Stimulated activated CD4-positive, alpha-beta T cell treated with anti-CD3 and anti-CD28 coated beads, Interleukin-12 subunit alpha, Interleukin-12 subunit beta, amount 100 ng/mL, for 4 hours (primary cell): ENCODE measurements around the gene ITSN2.
A peak's percentile ranks its signal among the peaks of the same experiment; 100 is the strongest.

Experiments
- DNase-seq: peaks from one replicate; pipeline ENCODE4 v3.0.0-alpha.2; 2020

Gene ITSN2

GRCh38 chr2:24169023-24169422 is 191.3 kb downstream of the ITSN2 start:
- DNase-seq = no peak

GRCh38 chr2:24164416-24164973 is 195.8 kb downstream of the ITSN2 start:
- peak; percentile 31 for DNase-seq

- DNase-seq = no peak
These were observed 196.7 kb downstream of the ITSN2 start for GRCh38 chr2:24163601-24164000.

GRCh38 chr2:24163186-24163585 is 197.2 kb downstream of the ITSN2 start:
- no peak for DNase-seq

GRCh38 chr2:24162494-24162893 is 197.8 kb downstream of the ITSN2 start:
- DNase-seq = no peak

- no peak for DNase-seq
These were observed 199.6 kb downstream of the ITSN2 start for GRCh38 chr2:24160761-24161160.

GRCh38 chr2:24159708-24160107 is 200.6 kb downstream of the ITSN2 start:
- DNase-seq = no peak

GRCh38 chr2:24158131-24158530 is 202.2 kb downstream of the ITSN2 start:
- no peak for DNase-seq

- DNase-seq = no peak
These were observed 206.9 kb downstream of the ITSN2 start for GRCh38 chr2:24153478-24153877.
